Endometrium (tissue), 2 donors: Measurements from ENCODE around the gene HPGDS.
"Not testable (repeated sequence)": the region's sequence is repeated elsewhere in the genome, so short reads cannot be mapped to it uniquely, and the experiment has no call there.

Experiments
- FAIRE-seq: peaks from 2 replicates; lab custom pipeline; 2012; peaks lifted over from hg19 to GRCh38; lab: Jason Lieb, UNC
- donor health status: control.
- donor health status: control.

The HPGDS gene

GRCh38 chr4:94342694-94343093, at the start of gene HPGDS:
Gene HPGDS (minus strand): TSS chr4:94342836. CDS start chr4:94334629, 8,207 bp downstream.
- no peak for FAIRE-seq

- peak; percentile 41 for FAIRE-seq
Observed at GRCh38 chr4:94390804-94391410, 48.3 kb upstream of the HPGDS start.

- FAIRE-seq, result no peak
Observed at GRCh38 chr4:94389595-94390267, 47.1 kb upstream of the HPGDS start.

GRCh38 chr4:94387965-94388364, 45.3 kb upstream of the HPGDS start:
- FAIRE-seq, result not testable (repeated sequence)

GRCh38 chr4:94385452-94385851, 42.8 kb upstream of the HPGDS start:
- not testable (repeated sequence) for FAIRE-seq

GRCh38 chr4:94382891-94383290, 40.3 kb upstream of the HPGDS start:
- FAIRE-seq, result not testable (repeated sequence)

- no peak for FAIRE-seq
Observed at GRCh38 chr4:94378047-94378446, 35.4 kb upstream of the HPGDS start.

- no peak for FAIRE-seq
Observed at GRCh38 chr4:94377294-94377693, 34.7 kb upstream of the HPGDS start.

- FAIRE-seq, result no peak
Observed at GRCh38 chr4:94375364-94375763, 32.7 kb upstream of the HPGDS start.

GRCh38 chr4:94373752-94374151, 31.1 kb upstream of the HPGDS start:
- FAIRE-seq, result no peak

GRCh38 chr4:94372991-94373390, 30.4 kb upstream of the HPGDS start:
- no peak for FAIRE-seq

GRCh38 chr4:94372228-94372978, 29.8 kb upstream of the HPGDS start:
- no peak for FAIRE-seq

GRCh38 chr4:94371290-94371689, 28.7 kb upstream of the HPGDS start:
- no peak for FAIRE-seq

GRCh38 chr4:94370533-94371254, 28.1 kb upstream of the HPGDS start:
- no peak for FAIRE-seq

- no peak for FAIRE-seq
Observed at GRCh38 chr4:94369046-94369445, 26.4 kb upstream of the HPGDS start.

- no peak for FAIRE-seq
Observed at GRCh38 chr4:94368459-94368858, 25.8 kb upstream of the HPGDS start.

- FAIRE-seq, result no peak
Observed at GRCh38 chr4:94365304-94365703, 22.7 kb upstream of the HPGDS start.

GRCh38 chr4:94364527-94364926, 21.9 kb upstream of the HPGDS start:
- no peak for FAIRE-seq

GRCh38 chr4:94363136-94363655, 20.6 kb upstream of the HPGDS start:
- no peak for FAIRE-seq

GRCh38 chr4:94359838-94360237, 17.2 kb upstream of the HPGDS start:
- FAIRE-seq, result no peak

GRCh38 chr4:94359221-94359620, 16.6 kb upstream of the HPGDS start:
- FAIRE-seq, result no peak

- FAIRE-seq, result no peak
Observed at GRCh38 chr4:94358101-94358500, 15.5 kb upstream of the HPGDS start.
